ENCODE results near the gene LRRC8B. TPM values are rescaled to one million over a fixed set of nuclear protein-coding genes. Genes with fewer than 3 reads are reported as not detected.

Gene LRRC8B
- 3.3 to 5.7 TPM (median 4.7 TPM) in 5 replicates for total RNA-seq (2022; extraction: Qiagen RNA extraction; ENCODE audit: low read depth)

DNA sequence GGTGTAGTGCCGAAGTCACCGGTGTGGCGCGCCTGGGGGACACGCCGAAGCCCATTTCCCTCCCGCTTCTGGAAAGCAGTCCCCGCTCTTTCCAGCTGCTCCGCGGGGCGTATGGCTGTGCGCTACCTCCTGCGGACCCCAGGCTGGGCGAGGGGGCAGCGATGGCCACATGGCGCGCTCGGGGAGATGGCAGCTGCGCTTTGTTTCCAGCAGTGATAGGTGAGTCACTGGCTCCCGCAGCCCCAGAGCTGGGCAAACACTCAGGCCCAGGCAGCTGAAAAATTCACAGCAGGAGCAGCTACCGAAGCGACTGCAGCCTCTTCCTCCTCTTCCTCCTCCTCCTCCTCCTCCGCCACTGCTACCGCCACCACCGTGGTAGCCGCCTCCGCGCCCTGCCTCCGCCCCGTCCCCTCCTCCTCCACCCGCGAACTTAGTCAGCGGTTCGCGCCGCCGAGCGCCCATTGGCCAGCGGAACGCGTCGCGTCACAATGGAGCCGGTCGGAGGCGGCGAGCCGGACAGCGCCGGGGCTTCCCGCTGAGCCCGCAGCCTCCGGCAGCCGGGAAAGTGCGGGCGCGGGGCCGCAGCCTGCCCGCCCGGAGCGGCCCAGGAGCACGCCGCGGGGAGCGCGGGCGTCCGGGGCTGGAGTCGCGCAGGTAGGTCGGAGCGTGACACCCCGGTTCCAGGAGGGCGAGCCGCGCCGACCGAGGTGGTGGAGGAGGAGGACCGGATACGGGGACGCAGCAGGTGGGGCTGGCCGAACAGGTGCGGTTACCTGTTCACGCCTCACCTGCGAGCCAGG, at the start of gene LRRC8B:
Gene LRRC8B (plus strand): TSS at position 461 of the 800 bp plus-strand sequence. CDS start 57,822 bp downstream, outside the sequence.

DNA sequence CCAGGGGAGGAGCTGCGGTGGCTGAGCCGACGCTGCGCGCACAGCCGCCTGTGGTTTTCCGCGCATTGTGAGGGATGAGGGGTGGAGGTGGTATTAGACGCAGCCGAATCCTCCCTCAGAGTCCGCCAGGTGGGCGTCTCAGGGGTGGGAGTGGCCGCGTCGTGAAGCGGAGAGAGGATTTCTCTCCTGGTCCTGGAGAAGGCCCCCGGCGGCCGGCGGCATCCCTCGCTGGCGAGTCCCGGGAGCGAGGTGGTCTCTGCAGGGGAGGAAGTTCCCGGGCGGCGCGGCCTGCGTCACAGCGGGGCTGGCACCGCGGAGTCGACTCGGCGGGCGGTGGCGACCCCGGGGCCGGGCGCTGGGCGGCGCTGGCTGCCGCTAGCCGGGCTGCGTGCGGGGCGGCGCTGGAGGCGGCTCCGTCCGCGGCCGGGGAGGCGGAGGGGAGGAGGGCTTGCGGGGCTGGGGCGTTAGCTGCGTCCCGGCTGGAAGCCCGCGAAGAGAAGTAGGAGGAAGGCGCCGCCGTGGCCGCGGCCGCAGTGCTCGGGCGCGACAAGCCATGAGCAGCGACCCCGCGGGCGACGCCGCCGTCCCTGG, 108.1 kb downstream of the LRRC8B start, which contains the start of gene LRRC8C:
Gene LRRC8C (plus strand): TSS at position 464 of the 591 bp plus-strand sequence. CDS start 53,354 bp downstream, outside the sequence.

Other genes starting within 250 kb of the LRRC8B start
- gene GBP6, start 160.8 kb upstream of the LRRC8B start, total RNA-seq (2022; extraction: Qiagen RNA extraction; ENCODE audit: low read depth), result not detected in 5 replicates
- gene LRRC8C, start 108.3 kb downstream of the LRRC8B start, total RNA-seq (2022; extraction: Qiagen RNA extraction; ENCODE audit: low read depth), result 8.1 to 13.6 TPM (median 11.7 TPM) in 5 replicates